SK-N-SH (cell line): ENCODE data around the gene GLCE. TPM values are rescaled to one million over a fixed set of nuclear protein-coding genes. Genes with fewer than 3 reads are reported as not detected.

ENCODE experiments used
- CTCF ChIA-PET: fragments of 300-600, 350-600 bp; formaldehyde crosslinking; extraction: SDS; loops from one replicate; lab custom pipeline; 2021; lab: Yijun Ruan, JAX
- POLR2A ChIA-PET: fragments of 350-600 bp; sonication (Branson Sonifier 250); formaldehyde crosslinking; extraction: SDS; loops from one replicate; lab custom pipeline; 2020; ENCODE audit warnings: antibody characterized with exemption, inconsistent platforms; lab: Yijun Ruan, JAX
- DNase-seq: peaks from one replicate; pipeline ENCODE4 v3.0.0; 2012
- H2AFZ ChIP-seq: fragments of 200-600 bp; sonication (generic); 2 replicates; pipeline ENCODE4 v1.8.1; 2016; ENCODE audit warnings: antibody characterized with exemption, mild to moderate bottlenecking, low read depth
- H3F3A ChIP-seq: fragments of 200-600 bp; sonication (generic); replicated peaks from 2 replicates; pipeline ENCODE3; 2016; ENCODE audit warnings: antibody characterized with exemption, mild to moderate bottlenecking; ENCODE audit not compliant: insufficient read depth
- H3K27ac ChIP-seq, 2 experiments: fragments of 200-500 bp in 1 of 2; fragments of 200-600 bp in 1 of 2; sonication (Bioruptor generic) in 1 of 2; sonication (generic), shearing (Covaris generic) in 1 of 2; 2 replicates each; pipeline versions ENCODE4 v1.5.1 to v1.6.1; 2014 to 2016; ENCODE audit warnings: low read depth in 2 of 2, inconsistent platforms in 1 of 2, low read length in 1 of 2, mild to moderate bottlenecking in 1 of 2, mixed read lengths in 1 of 2
- H3K27me3 ChIP-seq: fragments of 200-600 bp; sonication (generic), shearing (Covaris generic); 2 replicates; pipeline ENCODE4 v1.6.1; 2016; ENCODE audit warnings: mixed run types; ENCODE audit not compliant: insufficient read depth
- H3K36me3 ChIP-seq, 2 experiments: fragments of 200-500 bp in 1 of 2; fragments of 200-600 bp in 1 of 2; sonication (Bioruptor generic) in 1 of 2; sonication (generic) in 1 of 2; replicated peaks in 1 of 2; 2 replicates each; pipeline versions ENCODE3 to v1.5.1; 2014 to 2016; ENCODE audit warnings: low read length in 1 of 2, mild to moderate bottlenecking in 1 of 2; ENCODE audit not compliant: insufficient read depth in 2 of 2, control insufficient read depth in 1 of 2
- H3K4me1 ChIP-seq, 2 experiments: fragments of 200-500 bp in 1 of 2; fragments of 200-600 bp in 1 of 2; sonication (Bioruptor generic) in 1 of 2; sonication (generic), shearing (Covaris generic) in 1 of 2; 2 replicates each; pipeline versions ENCODE4 v1.5.1 to v1.6.1; 2014 to 2016; ENCODE audit warnings: low read depth in 1 of 2, low read length in 1 of 2, mixed run types in 1 of 2; ENCODE audit not compliant: insufficient read depth in 2 of 2, control insufficient read depth in 1 of 2
- H3K4me2 ChIP-seq: fragments of 200-600 bp; sonication (generic), shearing (Covaris generic); 2 replicates; pipeline ENCODE4 v1.6.1; 2017; ENCODE audit warnings: mixed run types
- H3K4me3 ChIP-seq, 2 experiments: fragments of 200-500 bp in 1 of 2; fragments of 200-600 bp in 1 of 2; sonication (Bioruptor generic) in 1 of 2; sonication (generic), shearing (Covaris generic) in 1 of 2; 2 replicates each; pipeline versions ENCODE4 v1.5.1 to v1.8.1; 2014 to 2016; ENCODE audit warnings: low read depth in 2 of 2, inconsistent platforms in 1 of 2, low read length in 1 of 2, mild to moderate bottlenecking in 1 of 2, mixed read lengths in 1 of 2, moderate library complexity in 1 of 2
- H3K79me2 ChIP-seq: fragments of 200-600 bp; sonication (generic); 2 replicates; pipeline ENCODE4 v1.8.1; 2017; ENCODE audit warnings: mild to moderate bottlenecking; ENCODE audit not compliant: insufficient read depth
- H3K9ac ChIP-seq: fragments of 200-600 bp; sonication (generic); 2 replicates; pipeline ENCODE4 v1.6.1; 2017; ENCODE audit warnings: mixed run types
- H3K9me2 ChIP-seq: fragments of 200-600 bp; sonication (generic); 2 replicates; pipeline ENCODE4 v1.6.1; 2017; ENCODE audit warnings: mixed run types
- H3K9me3 ChIP-seq: fragments of 200-600 bp; sonication (generic); 2 replicates; pipeline ENCODE4 v1.6.1; 2017; ENCODE audit warnings: mixed run types, mild to moderate bottlenecking, moderate library complexity
- H4K20me1 ChIP-seq: fragments of 200-600 bp; sonication (generic); 2 replicates; pipeline ENCODE4 v1.6.1; 2017; ENCODE audit warnings: mild to moderate bottlenecking, mixed run types; ENCODE audit not compliant: insufficient read depth
- ELF1 ChIP-seq: IDR thresholded peaks from 2 replicates; pipeline ENCODE4 v1.4.0; 2012
- GATA2 ChIP-seq: sonication (generic); formaldehyde crosslinking; IDR thresholded peaks from 2 replicates; pipeline ENCODE4 v1.5.0; 2020; ENCODE audit warnings: mild to moderate bottlenecking, missing genetic modification reagents
- IRF3 ChIP-seq: fragments of 150-350 bp; IDR thresholded peaks from 2 replicates; pipeline ENCODE4 v1.6.1; 2016; ENCODE audit warnings: mild to moderate bottlenecking, low read depth, low read length
- MAX ChIP-seq: IDR thresholded peaks from 2 replicates; pipeline ENCODE4 v1.4.0; 2012; ENCODE audit warnings: low read depth
- MEF2A ChIP-seq: IDR thresholded peaks from 2 replicates; pipeline ENCODE4 v1.4.0; 2012; ENCODE audit warnings: low read depth, borderline replicate concordance
- NFIC ChIP-seq: IDR thresholded peaks from 2 replicates; pipeline ENCODE4 v1.4.0; 2012; ENCODE audit warnings: borderline replicate concordance
- NRF1 ChIP-seq: IDR thresholded peaks from 2 replicates; pipeline ENCODE4 v1.6.1; 2012; ENCODE audit warnings: low read depth, mild to moderate bottlenecking, low read length
- REST ChIP-seq: IDR thresholded peaks from 2 replicates; pipeline ENCODE4 v1.6.1; 2012; ENCODE audit warnings: mild to moderate bottlenecking, low read depth, low read length, moderate library complexity
- RXRA ChIP-seq: IDR thresholded peaks from 2 replicates; pipeline ENCODE4 v1.4.0; 2012; ENCODE audit warnings: low read depth, mild to moderate bottlenecking, borderline replicate concordance
- SIN3A ChIP-seq: IDR thresholded peaks from 2 replicates; pipeline ENCODE4 v1.6.1; 2012; ENCODE audit warnings: low read depth, mild to moderate bottlenecking, low read length, moderate library complexity, borderline replicate concordance
- TAF1 ChIP-seq: IDR thresholded peaks from 2 replicates; pipeline ENCODE4 v1.6.1; 2012; ENCODE audit warnings: low read depth, mild to moderate bottlenecking, low read length, moderate library complexity, borderline replicate concordance
- USF2 ChIP-seq: fragments of 150-350 bp; IDR thresholded peaks from 2 replicates; pipeline ENCODE4 v1.6.1; 2017; ENCODE audit warnings: antibody characterized with exemption, low read length, low read depth, borderline replicate concordance
- YY1 ChIP-seq: IDR thresholded peaks from 2 replicates; pipeline ENCODE4 v1.4.0; 2012; ENCODE audit warnings: low read depth, mild to moderate bottlenecking
- polyA plus RNA-seq, 3 experiments: library from polyadenylated mRNA; depleted of rRNA; stranded (reverse); fragments of >200 nt; gene quantifications; 2 replicates each; pipeline ENCODE4 v1.2.3, GENCODE V29; 2012
- TF ChIP-seq, protein P1 (sequence below): IDR thresholded peaks from 2 replicates; pipeline ENCODE4 v1.4.0; 2012; ENCODE audit warnings: low read depth, borderline replicate concordance

GLCE gene
- polyA plus RNA-seq, 1 of the 3 experiments (the other 2 are of a cell fraction) = 19.5 TPM

- no peak for TF ChIP-seq REST
- TF ChIP-seq YY1 = no peak
- TF ChIP-seq RXRA = no peak
- TF ChIP-seq SIN3A = no peak
Measured at GRCh38 chr15:69209661-69210060, 49.2 kb downstream of the GLCE start (continued).

DNA sequence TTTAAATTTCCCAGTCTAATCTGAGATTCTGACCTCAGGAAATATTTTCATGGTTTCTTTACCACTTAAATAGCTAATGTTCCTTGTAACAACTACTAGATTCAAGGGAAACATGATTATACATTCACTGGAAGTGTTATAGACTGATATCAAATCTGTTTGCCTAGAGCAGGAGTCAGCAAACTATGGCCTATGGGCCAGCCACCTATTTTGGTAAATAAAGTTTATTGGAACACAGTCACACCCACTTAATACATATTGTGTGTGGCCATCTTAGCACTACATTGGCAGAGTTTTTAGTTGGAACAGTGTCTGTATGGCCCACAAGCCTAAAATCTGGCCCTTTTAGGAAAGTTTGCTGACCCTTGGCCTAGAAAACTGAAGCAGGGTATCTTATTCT, 50.1 kb downstream of the GLCE start:
- ChIA-PET CTCF (interaction anchor here (1.3 to 1.4 kb wide), 2 partner anchors 15 to 18 kb away, joined by 3 to 6 read pairs; no protein-coding TSS in a partner anchor), POLR2A (no interaction called here)
- Histone ChIP-seq H3K4me3 (no peak overlapping the region), H4K20me1 (no peaks in the 10 kb centered on the region), H3K4me1 (no peaks in the 10 kb centered on the region; a peak in 1 of 4 replicates), H3F3A (no peaks in the 10 kb centered on the region), H3K36me3 (no peaks in the 10 kb centered on the region), H3K9ac (no peak overlapping the region), H2AFZ (no peak overlapping the region), H3K27ac (no peak overlapping the region), H3K79me2 (0 out of 2 replicates have a peak, but pooled peaks cover 5% of the 10 kb centered on the region), H3K9me3 (no peaks in the 10 kb centered on the region), H3K4me2 (no peak overlapping the region), H3K9me2 (no peaks in the 10 kb centered on the region), H3K27me3 (no peaks in the 10 kb centered on the region)
- TF ChIP-seq GATA2 (CRISPR knock-in tag) (no peak), MAX (no peak), USF2 (no peak), NRF1 (no peak), TAF1 (no peak), NFIC (no peak), MEF2A (no peak), ELF1 (no peak), YY1 (no peak), IRF3 (no peak)
- TF ChIP-seq, protein P1, sequence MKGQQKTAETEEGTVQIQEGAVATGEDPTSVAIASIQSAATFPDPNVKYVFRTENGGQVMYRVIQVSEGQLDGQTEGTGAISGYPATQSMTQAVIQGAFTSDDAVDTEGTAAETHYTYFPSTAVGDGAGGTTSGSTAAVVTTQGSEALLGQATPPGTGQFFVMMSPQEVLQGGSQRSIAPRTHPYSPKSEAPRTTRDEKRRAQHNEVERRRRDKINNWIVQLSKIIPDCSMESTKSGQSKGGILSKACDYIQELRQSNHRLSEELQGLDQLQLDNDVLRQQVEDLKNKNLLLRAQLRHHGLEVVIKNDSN = no peak
- DNase-seq = no peak
